Astrocyte of the cerebellum (primary cell): ENCODE measurements around the gene CLDN20.

Experiments used
- DNase-seq: peaks from one replicate; pipeline ENCODE4 v3.0.0-alpha.2; 2011; ENCODE audit warnings: low read depth
- H3K4me3 ChIP-seq: 2 replicates; pipeline ENCODE4 v1.5.1; 2011; ENCODE audit warnings: mild to moderate bottlenecking, low read depth, low read length, moderate library complexity
- CTCF ChIP-seq: IDR thresholded peaks from 2 replicates; pipeline ENCODE4 v1.5.1; 2012; ENCODE audit warnings: low read length, low read depth, moderate library complexity, mild to moderate bottlenecking; ENCODE audit errors: missing control alignments
- in situ Hi-C: cut with HindIII; loops from 2 replicates; pipeline ENCODE4 v1.10.0; 2017; ENCODE audit warnings: low sequenced_read_pairs

Gene CLDN20

GRCh38 chr6:155313602-155314091 is 49.8 kb downstream of the CLDN20 start:
- in situ Hi-C loops: no loop called here
- DNase-seq: no peak
- H3K4me3 ChIP-seq: peak overlapping the region; percentile 86
- no peak for TF ChIP-seq CTCF

- TF ChIP-seq CTCF: no peak
- DNase-seq: peak; percentile 98
- peak within 1 kb of the TSS; percentile 86 for H3K4me3 ChIP-seq
- in situ Hi-C loops: no loop called here
These were observed 50.4 kb downstream of the CLDN20 start, which contains the start of gene TFB1M for GRCh38 chr6:155314092-155314772. TFB1M (minus strand) TSS chr6:155314484; CDS start chr6:155314428, 56 bp downstream.

GRCh38 chr6:155314773-155315515 is 51.1 kb downstream of the CLDN20 start:
- H3K4me3 ChIP-seq: peak overlapping the region; percentile 86
- in situ Hi-C loops: no loop called here
- DNase-seq: peak; percentile 36
- TF ChIP-seq CTCF: no peak

GRCh38 chr6:155315516-155315871 is 51.7 kb downstream of the CLDN20 start:
- TF ChIP-seq CTCF: no peak
- in situ Hi-C loops: no loop called here
- no peak for DNase-seq
- H3K4me3 ChIP-seq: peak overlapping the region; percentile 86

DNA sequence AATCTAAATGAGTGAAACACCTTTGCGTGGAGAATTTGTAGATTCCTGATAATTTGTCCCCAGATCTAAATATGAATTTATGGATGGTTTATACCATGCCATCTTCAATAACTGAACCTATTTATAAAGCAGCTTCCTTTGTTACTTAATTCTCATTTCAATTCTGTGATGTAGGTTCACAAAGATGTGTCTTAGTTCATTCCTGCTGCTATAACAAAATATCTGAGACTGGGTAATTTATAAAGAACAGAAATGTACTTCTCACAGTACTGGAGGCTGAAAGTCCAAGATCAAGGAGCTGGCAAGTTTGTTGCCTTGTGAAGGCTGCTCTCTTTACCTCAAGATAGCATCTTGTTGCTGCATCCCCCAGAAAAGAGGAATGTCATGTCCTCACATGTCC is 52.6 kb downstream of the CLDN20 start:
- no peak for TF ChIP-seq CTCF
- H3K4me3 ChIP-seq: no peak overlapping the region
- no peak for DNase-seq
- in situ Hi-C loops: no loop called here

DNA sequence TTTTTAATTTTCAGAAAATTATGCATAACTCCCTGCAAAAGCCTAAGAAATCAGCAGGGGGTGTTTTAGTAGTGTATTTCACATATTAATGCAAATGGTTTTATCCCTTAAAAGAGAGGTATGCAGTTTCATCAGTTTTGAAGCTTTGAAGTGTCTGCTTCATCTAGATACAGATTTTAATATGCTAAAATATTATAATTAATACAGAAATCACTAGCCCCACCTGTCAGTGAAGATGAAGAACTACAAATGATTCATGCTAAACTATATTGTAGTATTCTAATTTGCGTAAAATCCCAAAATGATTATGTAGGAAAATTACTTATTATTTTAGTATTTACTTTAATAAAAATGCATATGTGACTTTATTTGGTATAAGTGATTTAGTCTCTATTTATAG is 53.4 kb downstream of the CLDN20 start:
- H3K4me3 ChIP-seq: no peak overlapping the region
- in situ Hi-C loops: no loop called here
- no peak for DNase-seq
- TF ChIP-seq CTCF: no peak
